Measurements from ENCODE around the gene FBXL15.
A peak's percentile ranks its signal among the peaks of the same experiment; 100 is the strongest.

FBXL15 gene

GRCh38 chr10:102457591-102458150 is 37.0 kb downstream of the FBXL15 start:
- DNase-seq (ENCODE audit: low spot score): no peak

GRCh38 chr10:102458656-102459055 is 38.0 kb downstream of the FBXL15 start:
- DNase-seq (ENCODE audit: low spot score): no peak

- DNase-seq (ENCODE audit: low spot score): no peak
Measured at GRCh38 chr10:102460836-102461186, 40.2 kb downstream of the FBXL15 start.

DNA sequence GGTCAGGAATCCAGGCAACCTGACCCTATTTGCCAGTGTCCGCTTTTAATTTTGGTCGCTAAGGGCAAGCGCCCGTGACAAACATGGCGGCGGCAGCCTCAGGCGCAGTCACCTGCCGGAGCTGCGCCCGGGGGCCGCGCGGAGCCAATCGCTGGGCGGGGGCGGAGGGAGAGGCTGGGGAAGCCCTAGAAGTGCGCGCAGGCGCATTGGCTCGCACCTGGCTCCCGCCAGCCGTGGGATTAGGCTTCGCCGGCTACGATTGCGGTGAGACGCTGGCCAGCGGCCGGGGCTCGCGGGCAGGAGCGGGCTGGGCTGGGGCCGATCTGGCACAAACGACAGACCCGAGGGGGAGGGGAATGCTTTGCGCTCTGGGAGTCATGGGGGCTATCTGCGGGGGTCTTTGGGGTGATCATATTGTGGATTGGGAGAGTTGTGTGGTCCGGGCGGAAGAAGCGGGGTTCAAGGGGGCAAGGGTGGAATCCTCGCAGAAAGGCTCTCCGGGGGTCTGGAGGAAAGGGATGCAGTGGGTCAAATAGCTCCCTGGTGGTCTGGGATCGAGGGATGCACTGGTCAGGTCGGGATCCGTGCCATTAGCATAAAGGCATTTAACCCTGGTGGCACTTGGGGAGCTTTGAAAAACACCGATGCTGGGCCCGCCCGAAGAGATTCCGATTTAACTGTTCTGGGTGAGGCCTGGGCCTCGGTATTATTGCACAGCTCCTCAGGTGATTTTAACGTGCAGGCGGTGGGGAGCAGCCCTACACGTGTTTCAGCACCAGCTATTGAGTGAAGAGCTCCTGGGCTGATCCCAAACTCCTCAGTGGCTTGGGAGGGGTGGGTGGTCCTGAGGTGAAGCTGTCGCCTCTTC is 40.8 kb downstream of the FBXL15 start:
- peak; percentile 93 for DNase-seq (ENCODE audit: low spot score)

GRCh38 chr10:102462512-102463054 is 41.9 kb downstream of the FBXL15 start:
- peak; percentile 50 for DNase-seq (ENCODE audit: low spot score)

DNA sequence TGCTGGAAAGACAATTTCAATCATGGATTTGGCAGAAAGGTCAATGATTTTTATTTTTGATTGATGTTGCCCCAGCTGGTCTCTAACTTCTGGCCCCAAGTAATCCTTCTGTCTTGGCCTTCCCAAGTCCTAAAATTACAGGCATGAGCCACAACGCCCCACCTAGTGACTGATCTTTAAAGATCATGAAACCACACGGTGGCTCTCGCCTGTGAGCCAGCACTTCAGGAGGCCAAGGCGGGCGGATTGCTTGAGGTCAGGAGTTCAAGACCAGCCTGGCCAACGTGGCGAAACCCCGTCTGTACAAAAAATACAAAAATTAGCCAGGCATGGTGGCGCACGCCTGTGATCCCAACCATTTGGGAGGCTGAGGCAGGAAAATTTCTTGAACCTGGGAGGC is 43.3 kb downstream of the FBXL15 start:
- DNase-seq (ENCODE audit: low spot score): no peak

DNA sequence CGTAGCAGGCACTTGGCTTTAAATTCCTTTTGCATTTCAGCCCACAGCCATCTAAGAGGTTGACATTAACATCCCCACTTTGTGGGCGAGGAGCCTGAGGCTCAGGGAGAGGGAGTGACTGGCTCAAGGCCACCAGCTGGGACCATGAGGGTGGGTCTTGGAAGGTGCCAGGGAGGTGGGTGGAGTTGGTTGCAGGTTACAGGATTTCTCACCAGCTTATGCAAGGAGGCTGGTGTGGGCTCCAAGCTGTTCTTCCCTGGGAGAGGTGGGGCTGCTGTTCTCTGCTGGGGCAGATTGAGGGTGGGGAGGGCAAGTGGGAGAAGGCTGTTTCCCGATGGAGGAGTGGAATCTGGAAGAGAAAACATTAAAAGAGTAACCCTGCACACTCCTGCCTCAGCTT is 44.8 kb downstream of the FBXL15 start:
- no peak for DNase-seq (ENCODE audit: low spot score)

DNA sequence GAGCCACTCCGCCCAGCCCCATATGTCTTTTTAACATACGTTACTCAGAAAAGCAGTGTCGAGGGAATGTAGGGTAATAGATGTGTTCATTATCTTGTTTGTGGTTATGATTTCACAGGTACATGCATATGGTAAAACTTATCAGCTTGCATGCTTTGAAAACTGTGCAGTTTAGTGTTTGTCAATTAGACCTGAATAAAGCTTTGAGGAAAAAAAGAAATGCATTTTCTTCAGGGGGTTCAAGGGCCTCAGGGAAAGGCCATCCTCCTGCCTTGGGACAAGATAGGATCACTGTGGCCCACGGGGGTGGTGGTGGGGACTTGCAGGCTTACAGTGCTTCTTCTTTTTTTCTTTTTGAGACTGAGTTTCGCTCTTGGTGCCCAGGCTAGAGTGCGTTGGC is 46.7 kb downstream of the FBXL15 start:
- no peak for DNase-seq (ENCODE audit: low spot score)

DNA sequence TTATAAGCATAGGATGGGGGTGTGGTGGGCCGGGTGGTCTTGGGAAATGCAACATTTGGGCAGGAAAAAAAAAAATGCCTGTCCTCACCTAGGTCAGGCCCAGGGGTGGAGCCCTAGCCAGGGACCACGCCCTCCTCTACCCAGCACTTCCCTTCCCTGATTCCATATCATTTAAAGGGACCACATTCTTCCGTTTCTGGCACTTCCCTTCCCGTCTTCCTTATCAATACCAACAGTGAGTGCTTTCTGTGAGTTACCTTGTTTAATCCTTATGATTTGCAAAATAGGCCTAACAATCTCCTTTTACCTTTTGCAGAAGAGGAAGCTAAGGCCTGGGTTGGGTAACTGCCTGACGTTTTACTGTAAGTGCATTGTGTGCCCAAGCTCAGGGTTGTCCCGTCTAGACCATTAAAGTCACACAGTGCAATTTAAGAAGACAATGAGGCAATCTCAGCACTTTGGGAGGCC is 47.4 kb downstream of the FBXL15 start:
- no peak for DNase-seq (ENCODE audit: low spot score)

- DNase-seq (ENCODE audit: low spot score): no peak
Measured at GRCh38 chr10:102468683-102469082, 48.0 kb downstream of the FBXL15 start.

DNA sequence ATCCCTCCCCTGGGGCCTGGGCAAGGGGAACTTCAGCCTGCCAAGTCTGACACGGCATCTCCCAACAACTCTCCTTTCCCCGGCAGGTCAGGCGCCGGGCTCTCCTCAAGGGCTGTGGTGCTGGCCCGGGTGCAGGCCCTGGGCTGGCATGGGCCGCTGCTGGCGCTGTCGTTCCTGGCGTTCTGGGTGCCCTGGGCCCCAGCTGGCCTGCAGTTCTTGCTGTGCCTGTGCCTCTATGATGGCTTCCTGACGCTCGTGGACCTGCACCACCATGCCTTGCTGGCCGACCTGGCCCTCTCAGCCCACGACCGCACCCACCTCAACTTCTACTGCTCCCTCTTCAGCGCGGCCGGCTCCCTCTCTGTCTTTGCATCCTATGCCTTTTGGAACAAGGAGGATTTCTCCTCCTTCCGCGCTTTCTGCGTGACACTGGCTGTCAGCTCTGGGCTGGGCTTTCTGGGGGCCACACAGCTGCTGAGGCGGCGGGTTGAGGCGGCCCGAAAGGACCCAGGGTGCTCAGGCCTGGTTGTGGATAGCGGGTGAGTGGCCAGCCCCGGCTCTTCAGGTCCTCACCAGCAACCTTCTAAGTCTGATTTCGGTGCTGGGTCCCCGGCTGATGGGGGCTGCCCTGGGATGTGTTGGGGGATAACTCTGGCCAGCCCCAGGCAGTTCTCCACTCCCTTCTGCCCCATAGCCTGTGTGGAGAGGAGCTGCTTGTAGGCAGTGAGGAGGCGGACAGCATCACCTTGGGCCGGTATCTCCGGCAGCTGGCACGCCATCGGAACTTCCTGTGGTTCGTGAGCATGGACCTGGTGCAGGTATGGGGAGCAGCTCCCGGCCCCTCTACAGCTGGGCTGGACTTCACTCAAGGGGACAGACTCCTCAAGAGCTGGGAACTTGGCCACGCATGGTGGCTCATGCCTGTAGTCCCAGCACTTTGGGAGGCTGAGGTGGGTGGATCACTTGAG is 50.2 kb downstream of the FBXL15 start:
- DNase-seq (ENCODE audit: low spot score): no peak

All from NAMALWA (cell line).